ENCODE data around the gene AMFR. TPM values are rescaled to one million over a fixed set of nuclear protein-coding genes. Genes with fewer than 3 reads are reported as not detected.

AMFR gene
- total RNA-seq, 1 donor from 2014 or later: 136 TPM

DNA sequence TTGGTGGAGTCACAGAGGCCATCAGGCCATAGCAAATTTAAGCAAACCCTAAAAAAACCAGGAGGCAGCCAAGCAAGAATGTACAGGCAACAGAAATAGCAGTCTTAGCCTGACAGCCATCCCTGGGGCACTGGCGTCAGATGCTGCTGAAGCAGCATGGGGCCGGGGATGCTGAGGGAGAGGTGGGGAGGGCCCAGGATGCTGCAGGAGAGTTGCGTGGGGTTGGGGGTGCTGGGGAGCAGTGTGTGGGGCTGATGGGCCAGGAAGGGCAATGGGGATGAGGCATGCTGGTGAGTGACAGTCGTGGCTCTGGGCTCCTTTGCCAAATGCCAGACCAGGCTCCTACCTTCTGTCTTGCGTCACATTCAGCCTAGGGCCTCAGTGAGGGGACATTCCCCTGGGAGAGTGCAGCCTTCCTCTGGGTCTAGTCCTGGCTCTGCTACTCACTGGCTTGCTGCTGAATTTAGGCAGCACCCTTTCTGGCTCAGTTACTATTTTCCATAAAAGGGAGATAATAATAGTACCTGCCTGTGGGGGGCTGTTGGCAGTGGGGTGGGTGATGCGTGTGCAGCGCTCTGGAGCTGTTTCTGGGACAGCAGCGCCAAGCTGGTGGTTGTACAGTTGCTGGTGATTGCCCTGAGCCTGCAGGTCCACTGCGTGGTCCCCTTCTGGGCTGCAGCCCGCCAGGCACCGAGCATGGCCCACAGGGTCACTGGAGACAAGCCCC is 88.1 kb downstream of the AMFR start:
- H3K27me3 Mint-ChIP-seq (ENCODE audit: unreplicated experiment): no peaks in the 10 kb centered on the region
- H3K4me3 Mint-ChIP-seq (ENCODE audit: unreplicated experiment): no peak overlapping the region
- no peak for DNase-seq (ENCODE audit: extremely low spot score, unreplicated experiment)
- no peaks in the 10 kb centered on the region for H3K36me3 Mint-ChIP-seq (ENCODE audit: unreplicated experiment)
- H3K9me3 Mint-ChIP-seq (ENCODE audit: unreplicated experiment): no peaks in the 10 kb centered on the region
- peaks cover 3% of the 10 kb centered on the region for H3K4me1 Mint-ChIP-seq (ENCODE audit: unreplicated experiment)
- TF ChIP-seq, protein P1, sequence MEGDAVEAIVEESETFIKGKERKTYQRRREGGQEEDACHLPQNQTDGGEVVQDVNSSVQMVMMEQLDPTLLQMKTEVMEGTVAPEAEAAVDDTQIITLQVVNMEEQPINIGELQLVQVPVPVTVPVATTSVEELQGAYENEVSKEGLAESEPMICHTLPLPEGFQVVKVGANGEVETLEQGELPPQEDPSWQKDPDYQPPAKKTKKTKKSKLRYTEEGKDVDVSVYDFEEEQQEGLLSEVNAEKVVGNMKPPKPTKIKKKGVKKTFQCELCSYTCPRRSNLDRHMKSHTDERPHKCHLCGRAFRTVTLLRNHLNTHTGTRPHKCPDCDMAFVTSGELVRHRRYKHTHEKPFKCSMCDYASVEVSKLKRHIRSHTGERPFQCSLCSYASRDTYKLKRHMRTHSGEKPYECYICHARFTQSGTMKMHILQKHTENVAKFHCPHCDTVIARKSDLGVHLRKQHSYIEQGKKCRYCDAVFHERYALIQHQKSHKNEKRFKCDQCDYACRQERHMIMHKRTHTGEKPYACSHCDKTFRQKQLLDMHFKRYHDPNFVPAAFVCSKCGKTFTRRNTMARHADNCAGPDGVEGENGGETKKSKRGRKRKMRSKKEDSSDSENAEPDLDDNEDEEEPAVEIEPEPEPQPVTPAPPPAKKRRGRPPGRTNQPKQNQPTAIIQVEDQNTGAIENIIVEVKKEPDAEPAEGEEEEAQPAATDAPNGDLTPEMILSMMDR (IDR thresholded peaks at IDR 0.05): no peak
- H3K27ac Mint-ChIP-seq (ENCODE audit: unreplicated experiment): no peak overlapping the region

DNA sequence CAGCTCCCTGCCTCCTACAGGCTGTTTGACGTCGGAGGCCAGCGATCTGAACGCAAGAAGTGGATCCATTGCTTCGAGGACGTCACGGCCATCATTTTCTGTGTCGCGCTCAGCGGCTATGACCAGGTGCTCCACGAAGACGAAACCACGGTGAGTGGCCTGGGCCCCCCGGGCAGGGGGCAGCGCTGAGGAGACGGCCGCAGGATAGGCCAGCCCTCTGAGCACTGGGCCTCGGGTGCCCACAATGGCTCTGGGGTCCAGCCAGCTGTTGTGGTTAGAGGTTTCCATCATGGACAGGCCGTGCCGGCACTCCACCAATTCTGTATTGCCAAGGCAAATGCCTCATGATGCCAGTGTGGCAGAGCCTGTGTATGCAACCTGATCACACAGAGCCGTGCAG is 88.6 kb downstream of the AMFR start:
- Mint-ChIP-seq H3K4me1 (ENCODE audit: unreplicated experiment) (peaks cover 3% of the 10 kb centered on the region), H3K27ac (ENCODE audit: unreplicated experiment) (no peak overlapping the region), H3K9me3 (ENCODE audit: unreplicated experiment) (no peaks in the 10 kb centered on the region), H3K27me3 (ENCODE audit: unreplicated experiment) (no peaks in the 10 kb centered on the region), H3K36me3 (ENCODE audit: unreplicated experiment) (no peaks in the 10 kb centered on the region), H3K4me3 (ENCODE audit: unreplicated experiment) (no peak overlapping the region)
- TF ChIP-seq, protein P1 (IDR thresholded peaks at IDR 0.05): no peak
- DNase-seq (ENCODE audit: extremely low spot score, unreplicated experiment): no peak

DNA sequence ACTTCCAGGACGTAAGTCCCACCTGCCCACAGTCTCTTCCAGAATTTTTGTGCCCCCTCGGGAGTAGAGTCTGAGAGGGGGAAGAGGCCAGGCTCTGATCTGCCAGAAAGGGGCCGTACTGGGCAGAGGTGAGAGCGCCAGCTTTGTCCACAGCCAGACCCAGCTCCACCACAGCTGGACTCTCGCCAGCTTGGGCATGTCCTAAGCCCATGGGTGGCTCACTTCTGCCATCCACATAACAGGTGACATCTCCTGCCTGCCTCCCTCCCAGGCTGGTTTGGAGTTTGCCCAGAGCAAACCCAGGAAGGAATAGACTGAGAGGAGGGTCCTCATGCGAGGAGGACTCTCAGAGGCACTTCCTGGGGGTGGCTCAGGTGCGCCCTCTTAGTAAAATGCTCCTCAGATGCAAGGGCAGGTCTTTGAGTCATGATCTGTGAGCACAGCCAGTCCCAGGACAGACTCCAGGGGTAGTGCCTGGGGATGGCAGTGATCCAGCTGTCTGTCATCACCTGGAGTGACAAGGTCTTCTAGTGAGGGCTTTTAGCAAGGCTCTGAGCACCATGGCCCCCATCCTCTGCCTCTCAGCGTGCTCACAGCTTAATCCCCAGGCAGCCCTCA is 89.2 kb downstream of the AMFR start:
- Mint-ChIP-seq H3K9me3 (ENCODE audit: unreplicated experiment) (no peaks in the 10 kb centered on the region), H3K4me3 (ENCODE audit: unreplicated experiment) (no peak overlapping the region), H3K36me3 (ENCODE audit: unreplicated experiment) (no peaks in the 10 kb centered on the region), H3K27me3 (ENCODE audit: unreplicated experiment) (no peaks in the 10 kb centered on the region), H3K4me1 (ENCODE audit: unreplicated experiment) (peaks cover 3% of the 10 kb centered on the region), H3K27ac (ENCODE audit: unreplicated experiment) (no peak overlapping the region)
- no peak for DNase-seq (ENCODE audit: extremely low spot score, unreplicated experiment)
- TF ChIP-seq, protein P1 (IDR thresholded peaks at IDR 0.05): no peak

DNA sequence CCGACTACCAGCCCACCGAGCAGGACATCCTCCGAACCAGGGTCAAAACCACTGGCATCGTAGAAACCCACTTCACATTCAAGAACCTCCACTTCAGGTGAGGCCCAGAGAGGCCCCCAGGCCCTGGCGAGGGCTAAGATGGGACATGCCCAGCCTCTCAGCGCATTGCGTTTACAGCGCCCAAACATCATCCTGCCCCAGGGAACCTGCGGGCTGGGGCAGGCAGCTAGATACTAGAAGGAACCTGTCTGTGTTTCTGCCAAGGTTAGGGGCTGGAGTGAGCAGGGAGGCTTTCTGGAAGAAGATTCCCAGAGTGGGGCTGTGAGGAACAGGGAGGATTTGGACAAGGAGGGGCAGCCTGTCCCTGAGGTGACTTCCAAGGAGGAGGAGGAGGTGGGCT is 90.6 kb downstream of the AMFR start:
- no peaks in the 10 kb centered on the region for H3K9me3 Mint-ChIP-seq (ENCODE audit: unreplicated experiment)

More for the DNA sequence above, 90.6 kb downstream of the AMFR start:
- peaks cover 3% of the 10 kb centered on the region for H3K4me1 Mint-ChIP-seq (ENCODE audit: unreplicated experiment)
- H3K36me3 Mint-ChIP-seq (ENCODE audit: unreplicated experiment): no peaks in the 10 kb centered on the region
- no peaks in the 10 kb centered on the region for H3K27me3 Mint-ChIP-seq (ENCODE audit: unreplicated experiment)
- H3K27ac Mint-ChIP-seq (ENCODE audit: unreplicated experiment): no peak overlapping the region
- DNase-seq (ENCODE audit: extremely low spot score, unreplicated experiment): no peak
- TF ChIP-seq, protein P1 (IDR thresholded peaks at IDR 0.05): no peak
- H3K4me3 Mint-ChIP-seq (ENCODE audit: unreplicated experiment): no peak overlapping the region

Data from osteocyte (in vitro differentiated cells).